Peyer's patch (tissue), 4 donors: ENCODE data around the gene FBLN1. TPM values are rescaled to one million over a fixed set of nuclear protein-coding genes. Genes with fewer than 3 reads are reported as not detected.

ENCODE experiments used
- DNase-seq, 3 donors: peaks; one replicate each; pipeline ENCODE4 v3.0.0-alpha.2; 2017 to 2019
- H3K27ac ChIP-seq, 4 donors: fragments of 200-600 bp; sonication (generic); one replicate each; pipeline ENCODE4 v1.5.1; 2016 to 2019
- H3K27me3 ChIP-seq, 2 donors: fragments of 200-600 bp; sonication (generic); one replicate each; pipeline ENCODE4 v1.5.1; 2019
- H3K36me3 ChIP-seq, 3 donors: fragments of 200-600 bp; sonication (generic); one replicate each; pipeline ENCODE4 v1.5.1; 2016 to 2019
- H3K4me1 ChIP-seq, 4 donors: fragments of 200-600 bp; sonication (generic); one replicate each; pipeline ENCODE4 v1.5.1; 2016 to 2019
- H3K4me3 ChIP-seq, 4 donors: fragments of 200-600 bp; sonication (generic); 1 replicate in 3 of 4; 2 replicates in 1 of 4; pipeline ENCODE4 v1.5.1; 2016 to 2019; ENCODE audit warnings: mild to moderate bottlenecking in 1 of 4
- H3K9me3 ChIP-seq, 4 donors: fragments of 200-600 bp; sonication (generic); one replicate each; pipeline ENCODE4 v1.5.1; 2016 to 2019; ENCODE audit warnings: mild to moderate bottlenecking in 1 of 4
- POLR2A ChIP-seq, 2 donors: fragments of 450-650 bp; IDR thresholded peaks; one replicate each; pipeline ENCODE4 v1.5.1; 2017; ENCODE audit warnings: antibody characterized with exemption in 2 of 2, mild to moderate bottlenecking in 2 of 2, moderate library complexity in 2 of 2
- small RNA-seq, 2 donors: library from RNA; depleted of rRNA; stranded (forward); fragments of <200 nt; gene quantifications; one replicate each; pipeline ENCODE3, GENCODE V24; 2016
- total RNA-seq, 4 donors: library from RNA; depleted of rRNA; stranded (reverse); fragments of >200 nt; gene quantifications; one replicate each; pipeline ENCODE4 v1.1.0, GENCODE V29; 2016
- TF ChIP-seq, protein P1 (sequence below), 6 experiments: fragments of 450-650 bp in 4 of 6; fragments of 200-600 bp in 2 of 6; sonication (generic) in 1 of 6; IDR thresholded peaks; one replicate each; pipeline ENCODE4 v1.5.1; 2017 to 2019; ENCODE audit warnings: antibody characterized with exemption in 6 of 6, mild to moderate bottlenecking in 3 of 6, moderate library complexity in 1 of 6

FBLN1 gene
- total RNA-seq, 4 donors from 2014 or later: 29.8 to 162 (median 136) TPM

- Histone ChIP-seq H3K4me3 (no peak overlapping the region), H3K27me3 (no peaks in the 10 kb centered on the region), H3K36me3 (no peaks in the 10 kb centered on the region), H3K4me1 (peaks cover 0 to 8% (median 7%) of the 10 kb centered on the region in 4 donors), H3K9me3 (no peaks in the 10 kb centered on the region), H3K27ac (no peak overlapping the region)
- no peak for DNase-seq
- TF ChIP-seq POLR2A (IDR thresholded peaks at IDR 0.05): no peak
- TF ChIP-seq, protein P1, sequence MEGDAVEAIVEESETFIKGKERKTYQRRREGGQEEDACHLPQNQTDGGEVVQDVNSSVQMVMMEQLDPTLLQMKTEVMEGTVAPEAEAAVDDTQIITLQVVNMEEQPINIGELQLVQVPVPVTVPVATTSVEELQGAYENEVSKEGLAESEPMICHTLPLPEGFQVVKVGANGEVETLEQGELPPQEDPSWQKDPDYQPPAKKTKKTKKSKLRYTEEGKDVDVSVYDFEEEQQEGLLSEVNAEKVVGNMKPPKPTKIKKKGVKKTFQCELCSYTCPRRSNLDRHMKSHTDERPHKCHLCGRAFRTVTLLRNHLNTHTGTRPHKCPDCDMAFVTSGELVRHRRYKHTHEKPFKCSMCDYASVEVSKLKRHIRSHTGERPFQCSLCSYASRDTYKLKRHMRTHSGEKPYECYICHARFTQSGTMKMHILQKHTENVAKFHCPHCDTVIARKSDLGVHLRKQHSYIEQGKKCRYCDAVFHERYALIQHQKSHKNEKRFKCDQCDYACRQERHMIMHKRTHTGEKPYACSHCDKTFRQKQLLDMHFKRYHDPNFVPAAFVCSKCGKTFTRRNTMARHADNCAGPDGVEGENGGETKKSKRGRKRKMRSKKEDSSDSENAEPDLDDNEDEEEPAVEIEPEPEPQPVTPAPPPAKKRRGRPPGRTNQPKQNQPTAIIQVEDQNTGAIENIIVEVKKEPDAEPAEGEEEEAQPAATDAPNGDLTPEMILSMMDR (IDR thresholded peaks at IDR 0.05): no peak
Measured at GRCh38 chr22:45649809-45650208, 147.1 kb downstream of the FBLN1 start.

DNA sequence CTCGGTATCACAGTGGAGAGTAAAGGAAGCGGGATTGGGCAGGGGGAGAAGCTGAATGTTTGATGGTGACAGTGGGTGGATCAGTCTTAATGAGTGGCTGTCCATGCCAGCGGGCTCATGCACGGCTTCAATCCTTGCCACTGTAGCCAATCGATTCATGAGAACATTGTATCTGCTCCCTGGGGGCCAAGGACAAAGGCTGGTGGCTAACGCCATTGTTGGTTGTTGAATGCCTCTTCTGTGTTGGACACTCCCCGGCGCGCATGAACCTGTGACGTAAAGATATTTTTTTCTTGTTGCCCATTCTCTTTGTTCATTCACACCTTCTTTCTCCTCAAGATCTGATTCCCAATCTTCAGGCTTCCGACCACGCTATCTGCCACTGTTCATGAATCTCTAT is 148.0 kb downstream of the FBLN1 start:
- TF ChIP-seq POLR2A (IDR thresholded peaks at IDR 0.05): no peak
- TF ChIP-seq, protein P1 (IDR thresholded peaks at IDR 0.05): no peak
- Histone ChIP-seq H3K9me3 (no peaks in the 10 kb centered on the region), H3K4me3 (no peak overlapping the region), H3K27ac (no peak overlapping the region), H3K27me3 (no peaks in the 10 kb centered on the region), H3K4me1 (peaks cover 0 to 4% (median 2%) of the 10 kb centered on the region in 4 donors), H3K36me3 (no peaks in the 10 kb centered on the region)
- no peak for DNase-seq

Small RNA genes within 50 kb of the gene (small RNA-seq; reads per million reads assigned to genes)
- gene RNU6-1161P: 0 reads per million in 2 donors

Other genes with a start within 250 kb of the FBLN1 start
- gene UPK3A, start 217.9 kb upstream of the FBLN1 start, total RNA-seq: 1 to 10 TPM in 1 of 4 donors, not detected in 3; 4.0 TPM
- 1,000 to 10,000 TPM in 1 of 4 donors, 100 to 1,000 TPM in 1, 10 to 100 TPM in 2; 46.4 to 1,083 (median 189) TPM for gene FAM118A, start 192.9 kb upstream of the FBLN1 start, total RNA-seq
- not detected for gene SMC1B, start 89.3 kb upstream of the FBLN1 start, total RNA-seq
- gene RIBC2, start 89.2 kb upstream of the FBLN1 start, total RNA-seq: 10 to 100 TPM in 1 of 4 donors, under 1 TPM in 1, not detected in 2; 0.85 to 47.0 TPM
- 100 to 1,000 TPM in 1 of 4 donors, 10 to 100 TPM in 3; 28.4 to 184 (median 66.3) TPM for gene ATXN10, start 169.0 kb downstream of the FBLN1 start, total RNA-seq